Measurements from ENCODE around the gene CAMTA1.

- TF ChIP-seq CTCF (IDR thresholded peaks at IDR 0.05), result no peak
- TF ChIP-seq EP300 (IDR thresholded peaks at IDR 0.05), result no peak
These were observed 461.9 kb downstream of the CAMTA1 start for GRCh38 chr1:7247158-7247557.
